ENCODE data around the gene LPCAT4.
"Not testable (repeated sequence)": the region's sequence is repeated elsewhere in the genome, so short reads cannot be mapped to it uniquely, and the experiment has no call there.

DNA sequence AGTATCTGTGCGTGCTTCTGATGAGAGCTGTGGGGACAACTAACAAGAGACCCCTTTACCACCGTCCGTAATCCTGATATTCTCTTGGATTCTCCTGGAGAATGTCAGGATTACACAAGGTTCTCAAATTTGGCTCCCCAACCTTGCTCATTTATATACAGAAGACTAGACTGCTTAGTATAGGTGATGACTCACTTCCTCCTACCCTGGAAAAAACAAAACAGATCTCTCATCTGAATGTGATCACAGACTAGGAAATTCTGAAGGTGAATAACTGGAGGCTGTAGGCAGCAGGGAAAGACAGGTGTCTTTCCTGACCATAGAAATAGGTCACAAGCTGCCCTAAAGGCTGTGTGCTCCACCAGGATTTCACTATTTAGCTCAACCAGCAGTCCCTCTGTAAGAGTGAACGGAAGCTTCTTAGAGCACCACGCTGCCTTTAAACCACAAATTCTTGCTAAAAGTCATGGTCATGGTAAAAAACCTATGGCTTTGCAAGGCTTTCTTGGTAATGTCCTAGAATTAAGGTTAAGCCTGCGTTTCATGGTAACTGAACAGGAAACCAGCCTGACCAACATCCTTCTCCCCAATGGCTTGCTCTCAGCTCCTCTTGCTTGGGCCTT, 30.8 kb upstream of the LPCAT4 start:
- TF ChIP-seq, protein P1, sequence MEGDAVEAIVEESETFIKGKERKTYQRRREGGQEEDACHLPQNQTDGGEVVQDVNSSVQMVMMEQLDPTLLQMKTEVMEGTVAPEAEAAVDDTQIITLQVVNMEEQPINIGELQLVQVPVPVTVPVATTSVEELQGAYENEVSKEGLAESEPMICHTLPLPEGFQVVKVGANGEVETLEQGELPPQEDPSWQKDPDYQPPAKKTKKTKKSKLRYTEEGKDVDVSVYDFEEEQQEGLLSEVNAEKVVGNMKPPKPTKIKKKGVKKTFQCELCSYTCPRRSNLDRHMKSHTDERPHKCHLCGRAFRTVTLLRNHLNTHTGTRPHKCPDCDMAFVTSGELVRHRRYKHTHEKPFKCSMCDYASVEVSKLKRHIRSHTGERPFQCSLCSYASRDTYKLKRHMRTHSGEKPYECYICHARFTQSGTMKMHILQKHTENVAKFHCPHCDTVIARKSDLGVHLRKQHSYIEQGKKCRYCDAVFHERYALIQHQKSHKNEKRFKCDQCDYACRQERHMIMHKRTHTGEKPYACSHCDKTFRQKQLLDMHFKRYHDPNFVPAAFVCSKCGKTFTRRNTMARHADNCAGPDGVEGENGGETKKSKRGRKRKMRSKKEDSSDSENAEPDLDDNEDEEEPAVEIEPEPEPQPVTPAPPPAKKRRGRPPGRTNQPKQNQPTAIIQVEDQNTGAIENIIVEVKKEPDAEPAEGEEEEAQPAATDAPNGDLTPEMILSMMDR (IDR thresholded peaks at IDR 0.05): not testable (repeated sequence)
- TF ChIP-seq EP300, POLR2AphosphoS5 (IDR thresholded peaks at IDR 0.05): not testable (repeated sequence)
